SK-MEL-5 (cell line): ENCODE results near the gene NCOA7. TPM values are rescaled to one million over a fixed set of nuclear protein-coding genes. Genes with fewer than 3 reads are reported as not detected.
"Not testable (repeated sequence)": the region's sequence is repeated elsewhere in the genome, so short reads cannot be mapped to it uniquely, and the experiment has no call there.

Experiments
- DNase-seq: peaks from one replicate; pipeline ENCODE4 v3.0.0-alpha.2; 2016; ENCODE audit warnings: low read depth, low spot score
- in situ Hi-C: cut with HindIII; loops from 2 replicates; pipeline ENCODE4 v1.10.0; 2016; ENCODE audit warnings: low sequenced_read_pairs, high pct_unique_total_duplicates, low pct_unique_long_range_greater_than_20kb
- total RNA-seq: library from RNA; depleted of rRNA; stranded (reverse); fragments of >200 nt; shearing (Covaris generic); gene quantifications from 2 replicates; pipeline ENCODE4 v1.2.3, GENCODE V29; 2014

Gene NCOA7
- total RNA-seq, 1 experiment from 2014 or later = 23.7 TPM

GRCh38 chr6:125867483-125867942 lies 76.8 kb downstream of the NCOA7 start:
- DNase-seq = no peak
- in situ Hi-C loops = no loop called here

GRCh38 chr6:125868252-125868651 lies 77.5 kb downstream of the NCOA7 start:
- in situ Hi-C loops = no loop called here
- DNase-seq = no peak

GRCh38 chr6:125868678-125869395 lies 78.1 kb downstream of the NCOA7 start:
- in situ Hi-C loops = no loop called here
- DNase-seq = no peak

- no peak for DNase-seq
- in situ Hi-C loops = no loop called here
Observed at GRCh38 chr6:125869427-125869826, 78.7 kb downstream of the NCOA7 start.

GRCh38 chr6:125871365-125871764 lies 80.6 kb downstream of the NCOA7 start:
- in situ Hi-C loops = no loop called here
- no peak for DNase-seq

DNA sequence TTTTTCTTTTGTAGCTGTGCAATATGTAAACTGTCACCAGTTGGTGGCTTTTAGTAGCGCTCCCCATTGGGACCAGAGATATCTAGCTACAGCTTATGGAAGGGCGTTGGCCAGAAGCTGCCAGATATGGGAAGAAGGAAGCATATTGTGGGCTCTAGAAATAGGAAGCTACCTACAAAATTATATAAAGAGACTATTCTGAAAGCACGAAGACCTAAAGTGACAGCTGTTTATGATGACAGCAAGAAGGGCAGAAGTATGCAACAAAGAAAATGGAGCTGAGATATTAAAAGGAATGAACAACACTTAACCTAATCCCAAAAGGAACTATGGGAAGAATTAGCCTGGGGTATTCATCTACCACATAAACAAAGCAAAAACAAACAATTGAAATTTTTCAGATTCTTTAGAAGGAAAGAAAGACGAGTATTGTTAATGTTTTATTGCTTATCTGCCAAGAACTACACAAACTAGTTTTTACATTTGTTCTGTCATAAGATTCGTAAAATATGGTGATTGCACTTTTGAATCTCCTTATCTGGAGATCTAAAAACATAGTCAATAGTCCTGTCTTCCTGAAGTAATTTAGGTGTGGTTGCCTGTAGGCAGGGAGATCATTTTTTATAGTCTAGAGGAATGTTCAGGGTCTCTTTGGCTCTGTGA lies 81.6 kb downstream of the NCOA7 start:
- in situ Hi-C loops = no loop called here
- peak; percentile 5 for DNase-seq

- in situ Hi-C loops = no loop called here
Observed at GRCh38 chr6:125882243-125882642, 91.5 kb downstream of the NCOA7 start.

DNA sequence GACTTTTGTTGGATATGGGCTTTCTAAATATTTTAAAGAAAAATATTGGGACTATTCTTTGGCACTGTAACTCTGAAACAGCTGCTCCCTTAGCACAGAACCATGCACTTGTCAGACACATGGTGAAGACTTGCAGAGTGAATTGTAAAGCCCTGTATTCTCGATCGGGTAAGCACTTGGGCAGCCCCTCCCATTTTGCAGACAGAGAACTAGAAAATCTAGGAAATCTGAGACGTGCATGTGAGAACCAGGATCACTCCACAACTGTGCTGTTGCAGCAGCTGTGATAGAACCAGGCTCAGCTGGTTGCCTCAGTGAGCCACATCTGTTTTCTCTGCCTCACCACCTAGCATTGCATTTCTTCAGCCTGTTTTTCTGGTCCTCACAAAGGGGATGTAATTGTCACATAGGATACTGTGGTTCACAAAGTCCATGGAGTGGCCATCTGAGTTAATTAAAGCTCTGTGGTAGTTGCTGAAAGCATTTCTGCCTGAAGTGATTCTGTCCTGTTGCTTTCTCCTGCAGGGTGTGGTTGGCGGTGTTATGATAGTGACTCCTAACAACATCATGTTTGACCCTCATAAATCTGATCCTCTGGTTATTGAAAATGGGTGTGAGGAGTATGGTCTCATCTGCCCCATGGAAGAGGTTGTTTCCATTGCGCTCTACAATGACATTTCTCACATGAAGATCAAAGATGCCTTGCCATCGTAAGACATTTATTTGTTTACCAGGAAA lies 94.0 kb downstream of the NCOA7 start:
- no peak for DNase-seq
- in situ Hi-C loops = no loop called here

More at GRCh38 chr6:125882243-125882642, 91.5 kb downstream of the NCOA7 start:
- DNase-seq = no peak

DNA sequence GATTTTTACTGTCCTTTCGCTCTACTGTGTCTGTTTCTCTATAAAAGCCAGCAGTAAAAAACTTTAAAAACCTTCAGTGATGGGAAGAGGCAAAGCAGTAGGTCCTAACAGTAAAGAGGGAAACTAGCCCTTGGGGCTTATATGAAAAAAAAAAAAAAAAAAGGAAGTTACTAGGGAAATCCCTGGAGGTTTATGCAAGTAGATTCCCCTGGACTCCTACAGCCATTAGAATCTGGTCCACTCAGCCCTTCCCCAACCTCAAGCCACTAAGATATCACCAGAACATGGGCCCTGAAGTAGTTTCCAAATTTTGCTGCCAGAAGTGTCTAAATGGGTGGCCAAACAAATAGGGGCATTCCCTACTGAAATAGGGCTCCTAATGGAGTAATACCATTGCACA lies 95.3 kb downstream of the NCOA7 start:
- no peak for DNase-seq
- in situ Hi-C loops = no loop called here

DNA sequence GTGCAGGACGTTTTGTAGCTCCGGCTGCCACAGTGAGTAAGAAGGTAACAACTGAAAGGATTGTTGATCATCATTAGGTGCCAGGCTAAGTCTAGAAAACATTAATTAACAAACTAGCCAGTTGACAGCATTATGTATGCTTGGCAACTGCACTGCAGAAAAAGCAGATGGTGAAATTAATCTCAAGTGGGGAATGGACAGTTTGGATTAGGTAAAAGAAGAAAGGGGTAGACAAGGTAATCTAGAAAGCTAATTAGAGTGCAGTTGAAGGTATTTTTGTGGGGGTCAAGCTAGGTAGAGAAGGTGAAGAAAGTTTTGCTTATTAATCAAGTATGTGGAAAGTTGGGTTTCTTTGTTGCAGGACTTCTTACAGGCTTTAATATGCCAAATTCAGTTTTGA lies 96.2 kb downstream of the NCOA7 start:
- no peak for DNase-seq
- in situ Hi-C loops = no loop called here

- in situ Hi-C loops = no loop called here
Observed at GRCh38 chr6:125887372-125887771, 96.6 kb downstream of the NCOA7 start.

DNA sequence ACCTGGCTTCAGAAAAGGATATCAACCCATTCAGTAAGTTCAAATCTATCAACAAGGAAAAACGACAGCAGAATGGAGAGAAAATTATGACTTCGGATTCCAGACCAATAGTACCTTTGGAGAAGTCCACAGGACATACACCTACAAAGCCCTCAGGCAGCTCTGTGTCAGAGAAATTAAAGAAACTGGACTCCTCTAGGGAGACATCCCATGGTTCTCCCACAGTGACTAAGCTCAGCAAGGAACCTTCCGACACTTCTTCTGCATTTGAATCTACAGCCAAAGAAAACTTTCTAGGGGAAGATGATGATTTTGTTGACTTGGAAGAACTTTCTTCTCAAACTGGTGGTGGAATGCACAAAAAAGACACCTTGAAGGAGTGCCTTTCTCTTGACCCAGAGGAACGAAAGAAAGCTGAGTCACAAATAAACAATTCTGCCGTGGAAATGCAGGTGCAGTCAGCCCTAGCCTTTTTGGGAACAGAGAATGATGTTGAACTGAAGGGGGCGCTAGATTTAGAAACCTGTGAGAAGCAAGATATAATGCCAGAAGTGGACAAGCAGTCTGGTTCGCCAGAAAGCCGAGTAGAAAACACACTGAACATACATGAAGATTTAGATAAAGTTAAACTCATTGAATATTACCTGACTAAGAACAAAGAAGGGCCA lies 98.4 kb downstream of the NCOA7 start:
- in situ Hi-C loops = no loop called here
- DNase-seq = peak; percentile 76

More at GRCh38 chr6:125887372-125887771, 96.6 kb downstream of the NCOA7 start:
- no peak for DNase-seq

GRCh38 chr6:125899726-125900182 lies 109.0 kb downstream of the NCOA7 start:
- DNase-seq = no peak
- in situ Hi-C loops = no loop called here

DNA sequence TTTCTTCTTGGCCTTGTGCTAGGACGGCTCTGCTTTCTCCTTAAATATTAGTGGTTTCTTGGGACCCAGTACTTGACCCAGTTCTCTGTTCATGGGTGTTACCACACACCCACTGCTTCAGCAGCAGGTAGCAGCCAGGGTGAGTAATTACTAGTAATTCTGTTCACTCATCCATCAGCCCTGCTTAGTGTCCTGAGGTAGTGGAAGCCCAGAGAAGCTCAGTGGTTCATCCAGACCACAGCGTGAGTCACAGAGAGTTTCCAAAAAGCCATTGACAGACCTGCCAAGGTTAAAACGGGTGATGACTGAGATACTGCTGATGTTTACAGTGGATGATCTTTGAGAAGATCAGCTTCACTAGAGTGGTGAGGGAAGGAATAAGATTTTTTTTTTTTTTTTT lies 114.1 kb downstream of the NCOA7 start:
- in situ Hi-C loops = no loop called here
- no peak for DNase-seq

DNA sequence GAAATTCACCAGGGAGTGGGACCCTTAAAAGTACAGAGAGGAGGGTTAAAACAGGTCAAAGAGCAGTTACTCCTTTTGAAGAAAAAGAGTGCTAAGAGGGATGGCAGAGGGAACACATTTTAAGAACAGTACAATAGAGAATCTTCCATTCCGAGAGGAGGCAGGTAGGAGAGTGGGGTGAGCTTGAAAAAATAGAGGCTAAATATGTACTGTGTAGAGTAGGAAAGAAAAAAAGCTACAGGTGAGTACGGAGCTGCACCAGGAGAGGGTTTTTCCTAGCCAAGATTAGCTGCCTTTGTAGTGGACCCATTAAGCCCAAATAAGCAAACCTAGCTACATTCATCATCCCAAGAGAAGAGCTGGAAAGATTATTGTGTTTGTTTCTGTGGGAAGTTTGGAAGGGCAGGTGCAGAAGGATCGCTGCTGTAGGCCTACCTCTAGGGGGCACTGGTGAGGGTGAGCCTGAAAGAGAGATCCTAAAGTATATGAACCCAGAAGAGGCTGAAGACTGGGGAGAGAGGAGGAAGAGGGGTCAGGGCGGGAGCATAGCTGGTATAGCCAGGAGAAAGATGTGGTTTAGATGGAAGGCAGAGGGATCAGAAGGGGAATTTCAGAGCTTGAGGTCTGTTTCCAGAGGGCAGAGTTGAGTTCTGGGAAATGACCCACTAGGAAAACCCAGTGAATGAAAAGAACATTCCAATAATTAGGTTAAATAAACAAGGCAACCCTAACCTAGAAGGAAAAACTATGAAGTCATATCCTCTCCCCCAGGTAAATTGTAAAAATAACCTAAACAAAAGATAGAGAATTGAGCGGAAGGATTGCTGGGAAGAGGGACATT lies 115.6 kb downstream of the NCOA7 start:
- in situ Hi-C loops = no loop called here
- peak; percentile 67 for DNase-seq

- DNase-seq = no peak
- in situ Hi-C loops = no loop called here
Observed at GRCh38 chr6:125910527-125910926, 119.8 kb downstream of the NCOA7 start.

- in situ Hi-C loops, DNase-seq: not testable (repeated sequence)
Observed at GRCh38 chr6:125911051-125911451, 120.3 kb downstream of the NCOA7 start.
